Body of pancreas (tissue), 4 donors: ENCODE measurements around the gene SCAMP1.
"Not testable (repeated sequence)": the region's sequence is repeated elsewhere in the genome, so short reads cannot be mapped to it uniquely, and the experiment has no call there.

Experiments used
- CTCF ChIP-seq, 7 experiments: fragments of 450-650 bp in 4 of 7; fragments of 200-600 bp in 3 of 7; sonication (generic) in 3 of 7; IDR thresholded peaks; one replicate each; pipeline ENCODE4 v1.5.1; 2016 to 2019; ENCODE audit warnings: antibody characterized with exemption in 7 of 7
- POLR2A ChIP-seq, 3 donors: fragments of 450-650 bp; IDR thresholded peaks; one replicate each; pipeline ENCODE4 v1.6.1; 2016; ENCODE audit warnings: antibody characterized with exemption in 3 of 3, mild to moderate bottlenecking in 2 of 3

GRCh38 chr5:78457507-78457906 is 97.1 kb downstream of the SCAMP1 start:
- TF ChIP-seq CTCF, POLR2A (IDR thresholded peaks at IDR 0.05): not testable (repeated sequence)
